T-helper 1 cell treated with Interleukin-12 subunit alpha and Interleukin-12 subunit beta and Interleukin-4 antibody, amounts not matched to agents 30 μg/mL and 1 μg/mL, for 36 hours (primary cell): Measurements from ENCODE around the gene SLC44A1.

Experiments used
- H3K27ac Mint-ChIP-seq: one replicate; pipeline ENCODE4 v1.8.0; 2021; ENCODE audit warnings: mild to moderate bottlenecking, mixed read lengths
- H3K27me3 Mint-ChIP-seq: one replicate; pipeline ENCODE4 v1.8.0; 2021; ENCODE audit warnings: low read depth, mixed read lengths
- H3K36me3 Mint-ChIP-seq: one replicate; pipeline ENCODE4 v1.8.0; 2021; ENCODE audit warnings: low read depth, mixed read lengths
- H3K4me1 Mint-ChIP-seq: one replicate; pipeline ENCODE4 v1.8.0; 2021; ENCODE audit warnings: low read depth, mixed read lengths
- H3K4me3 Mint-ChIP-seq: one replicate; pipeline ENCODE4 v1.8.0; 2021; ENCODE audit warnings: mild to moderate bottlenecking, moderate library complexity, mixed read lengths
- H3K9me3 Mint-ChIP-seq: one replicate; pipeline ENCODE4 v1.8.0; 2021; ENCODE audit warnings: mixed read lengths

SLC44A1 gene

DNA sequence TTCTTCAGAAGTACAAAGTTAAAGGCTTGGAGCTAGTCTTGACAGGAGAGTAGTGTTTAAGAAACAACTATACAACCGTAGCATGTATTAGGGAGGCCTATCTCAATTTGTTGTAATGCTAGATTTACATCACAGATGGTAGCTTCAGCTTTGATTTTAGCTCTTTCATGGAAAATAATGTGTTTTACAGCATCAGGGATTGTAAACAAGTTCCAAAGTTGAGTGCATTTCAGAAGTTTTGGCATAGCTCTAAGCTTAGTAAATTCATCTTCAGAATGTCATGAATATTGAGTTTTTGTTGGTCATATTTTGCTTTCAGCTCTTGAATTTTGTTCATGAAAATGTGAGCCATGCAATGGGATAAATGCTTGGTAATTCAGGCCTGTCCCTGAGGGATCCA, 30.7 kb downstream of the SLC44A1 start:
- Mint-ChIP-seq H3K36me3 (no peaks in the 10 kb centered on the region), H3K27me3 (no peaks in the 10 kb centered on the region), H3K27ac (no peak overlapping the region), H3K4me1 (peaks cover 1% of the 10 kb centered on the region), H3K4me3 (no peak overlapping the region), H3K9me3 (no peaks in the 10 kb centered on the region)

DNA sequence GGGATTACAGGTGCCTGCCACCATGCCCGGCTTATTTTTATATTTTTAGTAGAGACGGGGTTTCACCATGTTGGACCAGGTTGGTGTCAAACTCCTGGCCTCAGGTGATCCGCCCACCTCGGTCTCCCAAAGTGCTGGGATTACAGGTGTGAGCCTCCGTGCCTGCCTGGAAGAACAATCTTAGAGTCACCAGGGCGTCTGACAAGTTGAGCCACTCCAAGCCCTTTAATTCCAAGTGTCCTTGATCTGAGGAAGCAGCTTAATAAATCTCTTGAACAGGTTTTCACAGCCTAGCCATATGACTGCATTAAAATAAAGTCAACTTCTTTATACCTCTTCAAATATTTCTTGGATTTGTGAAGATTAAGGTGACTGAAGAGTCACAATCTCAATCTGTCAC, 31.5 kb downstream of the SLC44A1 start:
- H3K27me3 Mint-ChIP-seq: no peaks in the 10 kb centered on the region
- H3K4me1 Mint-ChIP-seq: no peaks in the 10 kb centered on the region
- H3K27ac Mint-ChIP-seq: no peak overlapping the region
- H3K36me3 Mint-ChIP-seq: no peaks in the 10 kb centered on the region
- H3K4me3 Mint-ChIP-seq: no peak overlapping the region
- H3K9me3 Mint-ChIP-seq: no peaks in the 10 kb centered on the region

DNA sequence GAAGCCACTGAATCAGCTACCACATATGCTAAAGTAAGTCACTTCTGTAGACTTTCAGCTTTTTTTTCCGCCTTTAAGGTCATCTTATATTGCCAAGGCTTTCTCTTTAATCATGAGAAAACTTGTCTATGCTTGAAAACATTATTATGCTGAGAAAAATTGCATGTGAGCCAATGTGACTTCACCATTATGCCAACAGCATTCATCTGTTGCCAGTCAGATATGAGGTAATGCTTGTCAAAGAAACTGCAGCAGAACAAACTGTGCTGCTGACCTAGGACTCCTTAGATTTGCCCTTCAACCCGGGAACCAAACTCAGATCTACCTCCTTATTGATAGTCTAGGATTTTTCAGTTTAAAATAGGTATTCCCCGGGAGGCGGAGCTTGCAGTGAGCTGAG, 34.3 kb downstream of the SLC44A1 start:
- Mint-ChIP-seq H3K27ac (no peak overlapping the region), H3K4me1 (no peaks in the 10 kb centered on the region), H3K9me3 (no peaks in the 10 kb centered on the region), H3K36me3 (no peaks in the 10 kb centered on the region), H3K27me3 (no peaks in the 10 kb centered on the region), H3K4me3 (no peak overlapping the region)

DNA sequence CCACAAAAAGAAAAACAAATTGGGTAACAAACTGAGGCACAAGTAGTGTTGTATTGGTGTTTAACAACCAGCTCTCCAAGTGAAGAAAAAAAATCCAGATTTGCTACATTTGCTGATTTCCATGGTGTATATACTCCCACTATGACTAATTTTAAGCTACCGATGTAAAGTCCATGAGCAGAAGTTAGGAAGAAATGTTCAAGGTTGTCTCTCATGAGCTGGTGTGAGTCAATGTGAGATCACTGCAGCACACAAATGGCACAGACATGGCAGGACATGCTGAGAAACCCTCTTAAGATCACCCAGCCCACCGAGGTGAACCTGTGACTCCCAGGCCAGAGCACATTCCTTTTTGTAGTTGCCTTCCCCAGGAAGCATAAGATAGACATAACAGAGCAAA, 36.2 kb downstream of the SLC44A1 start:
- Mint-ChIP-seq H3K9me3 (no peaks in the 10 kb centered on the region), H3K27me3 (no peaks in the 10 kb centered on the region), H3K36me3 (no peaks in the 10 kb centered on the region), H3K4me3 (no peak overlapping the region), H3K27ac (no peak overlapping the region), H3K4me1 (no peaks in the 10 kb centered on the region)

DNA sequence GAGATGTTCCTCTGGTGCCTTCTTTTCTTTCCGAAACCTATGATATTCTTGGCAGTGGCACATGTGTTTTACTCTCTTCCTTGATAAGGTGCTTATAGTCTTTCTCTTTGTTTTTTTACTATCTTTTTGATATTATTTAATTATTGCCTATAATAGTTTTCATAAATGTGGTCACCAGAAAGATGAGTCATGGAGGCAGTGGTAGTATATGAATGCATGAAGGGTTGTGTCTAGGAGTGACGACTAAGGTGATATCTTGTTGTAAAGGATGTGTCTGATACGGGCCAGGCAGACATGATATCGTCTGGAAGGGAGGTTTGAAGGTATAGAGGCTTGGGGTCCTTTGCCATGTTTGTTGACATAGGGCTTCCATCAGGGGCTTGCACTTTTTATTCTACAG, 36.8 kb downstream of the SLC44A1 start:
- Mint-ChIP-seq H3K27ac (no peak overlapping the region), H3K9me3 (no peaks in the 10 kb centered on the region), H3K27me3 (no peaks in the 10 kb centered on the region), H3K4me3 (no peak overlapping the region), H3K36me3 (no peaks in the 10 kb centered on the region), H3K4me1 (no peaks in the 10 kb centered on the region)

DNA sequence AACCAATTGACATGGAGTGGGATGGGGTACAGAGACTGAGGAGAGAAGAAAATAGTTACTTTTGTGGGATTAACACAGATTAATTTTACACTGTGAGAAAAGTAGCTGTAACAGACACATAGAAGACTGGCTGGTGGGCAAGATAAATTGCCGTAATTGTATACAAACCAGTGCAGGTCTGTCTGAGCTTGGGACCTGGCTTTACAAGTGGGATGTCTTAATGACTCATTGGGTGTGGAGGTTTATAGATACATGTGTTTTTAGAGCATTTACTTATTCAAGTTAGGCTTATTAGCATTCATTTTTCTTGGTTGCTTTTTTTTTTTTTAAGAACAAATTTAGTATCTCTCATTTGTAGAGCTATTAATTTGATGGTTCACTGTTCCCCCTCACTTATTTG, 37.5 kb downstream of the SLC44A1 start:
- H3K36me3 Mint-ChIP-seq: no peaks in the 10 kb centered on the region
- H3K9me3 Mint-ChIP-seq: no peaks in the 10 kb centered on the region
- no peak overlapping the region for H3K4me3 Mint-ChIP-seq
- no peaks in the 10 kb centered on the region for H3K4me1 Mint-ChIP-seq
- H3K27ac Mint-ChIP-seq: no peak overlapping the region
- no peaks in the 10 kb centered on the region for H3K27me3 Mint-ChIP-seq

DNA sequence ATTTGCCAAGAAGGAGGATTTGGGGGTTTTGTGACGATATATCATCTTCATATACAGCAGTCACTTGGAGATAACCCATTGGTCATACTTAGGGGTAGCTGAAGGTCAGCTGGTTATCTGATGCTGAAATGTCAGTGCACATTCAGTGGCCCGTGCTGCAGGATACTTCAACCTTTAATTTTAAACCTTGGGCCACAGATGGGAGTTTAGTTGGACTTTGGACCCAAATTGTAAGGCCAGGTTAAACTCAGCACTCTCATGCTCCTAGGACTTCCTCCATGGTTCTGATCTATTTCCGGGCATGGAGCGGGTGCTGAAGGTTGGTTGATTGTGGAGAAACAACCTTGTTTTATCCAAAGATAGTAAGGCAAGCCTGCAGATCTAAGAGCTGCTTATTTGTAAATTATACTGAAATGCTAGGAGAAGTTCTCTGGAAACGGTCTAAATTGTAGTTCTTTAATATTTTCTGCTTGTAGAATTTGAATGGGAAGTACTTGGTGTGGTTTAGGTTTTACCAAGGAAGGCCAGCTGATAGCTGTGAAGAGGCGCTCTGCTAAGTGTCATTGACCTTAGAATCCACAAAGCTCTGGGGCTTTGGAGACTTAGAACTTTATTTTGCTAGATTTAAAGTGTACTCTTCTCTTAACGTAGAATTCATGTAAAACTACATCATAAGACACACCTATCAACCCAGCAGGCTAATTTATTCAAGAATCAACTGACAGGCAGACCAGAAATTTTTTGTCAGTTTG, 38.6 kb downstream of the SLC44A1 start:
- no peaks in the 10 kb centered on the region for H3K27me3 Mint-ChIP-seq
- H3K4me1 Mint-ChIP-seq: no peaks in the 10 kb centered on the region
- H3K36me3 Mint-ChIP-seq: no peaks in the 10 kb centered on the region
- no peak overlapping the region for H3K27ac Mint-ChIP-seq
- H3K4me3 Mint-ChIP-seq: no peak overlapping the region
- no peaks in the 10 kb centered on the region for H3K9me3 Mint-ChIP-seq

DNA sequence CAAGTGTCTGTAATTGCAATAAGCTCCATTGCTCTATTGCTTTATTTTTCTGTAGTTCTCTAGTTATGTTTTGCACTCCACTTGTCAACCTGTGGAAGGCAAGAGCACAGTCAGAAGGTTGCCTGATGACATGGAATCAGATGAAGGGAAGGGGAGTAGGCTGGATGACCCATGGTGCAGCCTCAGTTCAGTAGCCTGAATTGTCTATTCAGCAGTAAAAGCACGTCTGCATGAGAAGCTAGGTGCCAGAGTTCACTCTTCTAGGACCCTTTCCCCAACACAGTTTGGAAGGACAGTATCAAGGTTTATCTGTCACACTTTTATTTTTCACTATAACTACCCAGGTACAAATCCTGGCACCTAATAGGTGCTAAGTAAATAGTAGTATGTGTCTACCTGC, 39.3 kb downstream of the SLC44A1 start:
- Mint-ChIP-seq H3K4me3 (no peak overlapping the region), H3K27me3 (no peaks in the 10 kb centered on the region), H3K4me1 (no peaks in the 10 kb centered on the region), H3K9me3 (no peaks in the 10 kb centered on the region), H3K27ac (no peak overlapping the region), H3K36me3 (no peaks in the 10 kb centered on the region)

DNA sequence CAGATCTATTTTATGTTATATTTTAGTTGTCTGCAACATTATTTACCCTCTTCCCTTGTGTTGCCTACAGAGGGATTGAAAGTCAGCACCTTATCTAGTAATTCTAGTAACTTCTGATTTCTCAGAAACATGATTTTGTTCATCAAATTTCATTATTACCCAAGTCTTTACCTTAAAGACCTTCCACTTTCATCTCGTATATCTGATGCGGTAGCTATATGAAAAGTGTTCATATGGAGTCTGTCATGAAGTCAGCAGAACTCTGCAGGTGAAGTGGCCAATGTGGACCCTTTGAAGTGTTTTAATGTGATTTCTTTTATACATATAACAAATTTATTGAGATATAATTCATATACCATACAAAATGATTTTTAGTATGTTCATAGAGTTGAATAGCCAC, 40.0 kb downstream of the SLC44A1 start:
- no peaks in the 10 kb centered on the region for H3K4me1 Mint-ChIP-seq
- H3K9me3 Mint-ChIP-seq: no peaks in the 10 kb centered on the region

DNA sequence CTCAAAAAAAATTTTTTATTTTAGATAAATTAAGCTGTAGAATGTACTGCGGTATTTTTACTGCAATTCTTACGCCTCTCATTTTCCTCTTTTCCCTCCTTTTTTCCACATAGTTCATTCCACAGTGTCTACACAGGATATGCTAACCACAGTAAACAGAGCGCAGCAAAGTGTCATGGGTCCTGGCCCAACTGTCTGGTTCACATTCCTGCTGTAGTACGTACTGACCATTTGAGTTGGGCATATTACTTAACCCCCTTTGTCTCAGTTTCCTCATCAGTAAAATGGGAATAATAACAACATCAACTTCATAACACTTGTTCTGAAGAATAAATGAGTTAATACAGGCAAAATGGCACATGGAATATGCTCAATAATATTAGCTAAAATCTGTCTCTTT, 41.6 kb downstream of the SLC44A1 start:
- Mint-ChIP-seq H3K36me3 (no peaks in the 10 kb centered on the region), H3K4me3 (no peak overlapping the region), H3K27ac (no peak overlapping the region), H3K4me1 (no peaks in the 10 kb centered on the region), H3K9me3 (no peaks in the 10 kb centered on the region), H3K27me3 (no peaks in the 10 kb centered on the region)

More for the DNA sequence above, 40.0 kb downstream of the SLC44A1 start:
- Mint-ChIP-seq H3K27me3 (no peaks in the 10 kb centered on the region), H3K36me3 (no peaks in the 10 kb centered on the region), H3K4me3 (no peak overlapping the region), H3K27ac (no peak overlapping the region)

DNA sequence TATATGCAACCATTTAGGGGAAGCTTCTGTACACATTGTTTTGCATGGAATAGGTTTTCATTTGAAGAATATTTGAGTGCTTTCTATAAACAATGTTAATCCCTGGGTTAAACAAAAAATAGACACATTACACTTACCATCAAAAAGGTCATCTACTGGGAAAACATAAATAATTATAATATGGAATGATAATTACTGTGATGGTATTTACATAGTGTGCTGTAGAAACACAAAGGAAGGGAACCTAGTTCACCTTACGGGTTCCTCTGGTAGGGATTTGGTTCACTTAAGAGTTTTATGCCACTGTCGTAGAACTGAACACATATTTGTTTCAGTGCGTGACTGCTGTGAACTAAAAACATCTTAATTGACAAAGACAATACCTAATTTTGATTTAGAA, 44.9 kb downstream of the SLC44A1 start:
- Mint-ChIP-seq H3K27ac (no peak overlapping the region), H3K4me3 (no peak overlapping the region), H3K4me1 (peaks cover 1% of the 10 kb centered on the region), H3K9me3 (no peaks in the 10 kb centered on the region), H3K27me3 (no peaks in the 10 kb centered on the region), H3K36me3 (no peaks in the 10 kb centered on the region)

DNA sequence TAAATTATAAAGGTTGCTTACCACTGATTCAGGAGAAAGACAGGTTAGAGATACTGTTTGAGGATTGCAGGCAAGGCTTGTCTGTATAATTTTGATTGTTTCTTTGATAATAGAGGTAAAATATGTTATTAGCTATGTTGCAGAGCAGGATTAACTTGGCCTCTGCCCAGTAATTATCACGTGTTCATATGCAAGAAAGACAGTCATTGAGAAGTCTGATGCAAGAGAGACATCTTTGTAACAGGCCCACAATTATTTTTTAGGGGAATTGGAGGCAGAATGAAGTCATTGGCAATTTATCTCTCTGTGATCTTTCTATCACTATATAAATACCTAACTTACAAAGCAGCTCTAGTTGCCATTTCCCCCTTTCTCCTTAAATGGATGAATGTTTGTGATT, 46.0 kb downstream of the SLC44A1 start:
- Mint-ChIP-seq H3K27me3 (no peaks in the 10 kb centered on the region), H3K27ac (no peak overlapping the region), H3K9me3 (no peaks in the 10 kb centered on the region), H3K36me3 (no peaks in the 10 kb centered on the region), H3K4me3 (no peak overlapping the region), H3K4me1 (peaks cover 5% of the 10 kb centered on the region)

DNA sequence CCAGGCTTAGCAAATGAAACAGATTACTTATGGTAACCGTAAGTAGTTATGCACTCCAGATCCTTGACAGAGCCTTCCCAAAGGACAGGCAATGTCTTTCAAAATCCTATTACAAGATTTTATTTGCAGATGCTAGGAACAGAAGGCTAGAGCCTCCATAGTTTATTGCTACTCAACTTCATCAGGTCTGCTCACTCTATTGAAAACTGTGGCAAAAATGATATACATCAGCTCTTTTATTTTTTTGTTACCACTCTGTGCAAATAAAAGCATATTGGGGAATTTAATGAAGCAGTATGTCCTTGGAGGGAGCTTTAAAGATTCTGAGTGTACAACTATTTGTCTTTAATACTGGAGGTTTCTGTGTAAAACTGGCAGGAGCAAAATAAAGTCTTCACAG, 46.5 kb downstream of the SLC44A1 start:
- H3K36me3 Mint-ChIP-seq: no peaks in the 10 kb centered on the region
- no peaks in the 10 kb centered on the region for H3K9me3 Mint-ChIP-seq
- H3K4me3 Mint-ChIP-seq: no peak overlapping the region
- H3K27me3 Mint-ChIP-seq: no peaks in the 10 kb centered on the region
- no peak overlapping the region for H3K27ac Mint-ChIP-seq
- peaks cover 5% of the 10 kb centered on the region for H3K4me1 Mint-ChIP-seq

DNA sequence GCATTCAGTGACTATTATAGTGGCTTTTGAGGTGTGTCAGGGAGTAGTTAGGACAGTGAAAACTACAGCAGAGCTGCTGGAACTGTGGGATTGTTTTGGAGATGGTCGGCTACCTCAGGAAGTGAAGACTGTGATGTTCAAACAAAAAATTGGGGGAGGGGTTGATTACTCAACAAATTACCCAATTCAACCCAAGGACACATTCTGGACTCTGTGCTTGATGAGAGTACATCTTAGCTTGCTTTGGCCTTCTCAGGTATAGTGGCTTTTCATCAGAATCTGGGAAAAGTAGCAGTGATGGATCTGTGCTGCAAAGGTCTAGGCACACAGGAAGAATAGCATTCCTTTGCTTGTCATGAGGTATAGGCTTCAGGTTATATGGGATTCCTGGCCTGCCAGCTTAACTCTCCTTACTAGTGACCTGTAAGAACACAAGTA, 47.0 kb downstream of the SLC44A1 start:
- Mint-ChIP-seq H3K4me3 (no peak overlapping the region), H3K9me3 (no peaks in the 10 kb centered on the region), H3K27ac (no peak overlapping the region), H3K36me3 (no peaks in the 10 kb centered on the region), H3K27me3 (no peaks in the 10 kb centered on the region), H3K4me1 (peaks cover 5% of the 10 kb centered on the region)

DNA sequence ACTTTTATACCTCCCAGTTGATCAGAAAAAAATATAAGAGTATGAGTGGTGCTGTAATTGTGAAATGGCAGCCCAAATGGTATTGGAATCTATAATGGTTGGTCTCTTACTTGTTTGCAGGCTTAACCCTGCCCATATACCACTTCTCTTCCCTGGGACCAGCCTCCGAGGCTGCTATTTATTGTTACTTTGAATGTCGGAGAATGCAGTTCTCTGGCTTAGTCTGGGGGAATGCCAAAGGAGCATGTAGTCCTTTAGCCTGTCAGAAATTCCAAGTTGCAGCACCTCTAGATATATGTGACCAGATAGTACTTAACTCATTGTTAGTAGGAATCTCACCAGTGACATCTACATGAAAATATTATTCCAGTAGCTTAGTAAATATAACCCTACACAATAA, 47.5 kb downstream of the SLC44A1 start:
- H3K36me3 Mint-ChIP-seq: no peaks in the 10 kb centered on the region
- H3K27ac Mint-ChIP-seq: no peak overlapping the region
- peaks cover 5% of the 10 kb centered on the region for H3K4me1 Mint-ChIP-seq
- H3K4me3 Mint-ChIP-seq: no peak overlapping the region
- no peaks in the 10 kb centered on the region for H3K27me3 Mint-ChIP-seq
- no peaks in the 10 kb centered on the region for H3K9me3 Mint-ChIP-seq

DNA sequence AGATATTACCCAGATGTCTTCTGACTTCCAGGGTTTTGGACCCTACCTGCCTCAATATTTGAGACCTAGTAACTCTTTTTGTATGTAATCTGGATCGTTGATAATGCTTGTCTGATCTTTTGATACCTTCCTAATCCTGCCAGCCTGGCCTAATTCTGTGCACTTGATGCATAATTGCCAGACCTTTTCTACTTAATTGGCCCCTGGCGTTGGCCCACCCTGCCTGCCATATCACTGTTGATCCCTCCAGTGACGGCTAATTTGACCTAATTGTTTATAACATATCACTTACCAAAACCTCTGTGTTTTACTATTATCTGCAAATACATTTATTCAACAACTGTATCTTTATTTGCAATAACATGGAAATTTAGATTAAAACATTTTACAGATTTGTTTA, 49.0 kb downstream of the SLC44A1 start:
- Mint-ChIP-seq H3K4me1 (peaks cover 5% of the 10 kb centered on the region), H3K4me3 (no peak overlapping the region), H3K27ac (no peak overlapping the region), H3K36me3 (no peaks in the 10 kb centered on the region), H3K9me3 (no peaks in the 10 kb centered on the region), H3K27me3 (no peaks in the 10 kb centered on the region)
